ENCODE results near the gene ZDHHC1.

GRCh38 chr16:67395458-67396158, 20.7 kb downstream of the ZDHHC1 start:
- TF ChIP-seq, protein P1, sequence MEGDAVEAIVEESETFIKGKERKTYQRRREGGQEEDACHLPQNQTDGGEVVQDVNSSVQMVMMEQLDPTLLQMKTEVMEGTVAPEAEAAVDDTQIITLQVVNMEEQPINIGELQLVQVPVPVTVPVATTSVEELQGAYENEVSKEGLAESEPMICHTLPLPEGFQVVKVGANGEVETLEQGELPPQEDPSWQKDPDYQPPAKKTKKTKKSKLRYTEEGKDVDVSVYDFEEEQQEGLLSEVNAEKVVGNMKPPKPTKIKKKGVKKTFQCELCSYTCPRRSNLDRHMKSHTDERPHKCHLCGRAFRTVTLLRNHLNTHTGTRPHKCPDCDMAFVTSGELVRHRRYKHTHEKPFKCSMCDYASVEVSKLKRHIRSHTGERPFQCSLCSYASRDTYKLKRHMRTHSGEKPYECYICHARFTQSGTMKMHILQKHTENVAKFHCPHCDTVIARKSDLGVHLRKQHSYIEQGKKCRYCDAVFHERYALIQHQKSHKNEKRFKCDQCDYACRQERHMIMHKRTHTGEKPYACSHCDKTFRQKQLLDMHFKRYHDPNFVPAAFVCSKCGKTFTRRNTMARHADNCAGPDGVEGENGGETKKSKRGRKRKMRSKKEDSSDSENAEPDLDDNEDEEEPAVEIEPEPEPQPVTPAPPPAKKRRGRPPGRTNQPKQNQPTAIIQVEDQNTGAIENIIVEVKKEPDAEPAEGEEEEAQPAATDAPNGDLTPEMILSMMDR (conservative IDR thresholded peaks at IDR 0.05; ENCODE audit: low read length), result no peak
- no peak for TF ChIP-seq EZH2phosphoT487 (IDR thresholded peaks at IDR 0.05; ENCODE audit: borderline replicate concordance)

Data from Loucy (cell line).